RWPE1 (cell line): ENCODE results near the gene ACVRL1.

Experiments used
- CTCF ChIA-PET: fragments of 350-600 bp; sonication (Branson Sonifier 250); formaldehyde crosslinking; extraction: SDS; loops from one replicate; lab custom pipeline; 2021; lab: Yijun Ruan, JAX
- POLR2A ChIA-PET: fragments of 400-600 bp; formaldehyde crosslinking; extraction: SDS; loops from one replicate; lab custom pipeline; 2020; ENCODE audit warnings: antibody characterized with exemption; ENCODE audit not compliant: low non-redundant PET; lab: Yijun Ruan, JAX
- DNase-seq: peaks from one replicate; pipeline ENCODE4 v3.0.0; 2012; ENCODE audit warnings: low spot score
- H3K27ac ChIP-seq: fragments of 450-650 bp; 2 replicates; pipeline ENCODE4 v1.5.1; 2017
- TF ChIP-seq, protein P1 (sequence below): fragments of 450-650 bp; conservative IDR thresholded peaks from 2 replicates; pipeline ENCODE4 v1.5.1; 2017; ENCODE audit warnings: low read depth, mild to moderate bottlenecking

ACVRL1 gene

DNA sequence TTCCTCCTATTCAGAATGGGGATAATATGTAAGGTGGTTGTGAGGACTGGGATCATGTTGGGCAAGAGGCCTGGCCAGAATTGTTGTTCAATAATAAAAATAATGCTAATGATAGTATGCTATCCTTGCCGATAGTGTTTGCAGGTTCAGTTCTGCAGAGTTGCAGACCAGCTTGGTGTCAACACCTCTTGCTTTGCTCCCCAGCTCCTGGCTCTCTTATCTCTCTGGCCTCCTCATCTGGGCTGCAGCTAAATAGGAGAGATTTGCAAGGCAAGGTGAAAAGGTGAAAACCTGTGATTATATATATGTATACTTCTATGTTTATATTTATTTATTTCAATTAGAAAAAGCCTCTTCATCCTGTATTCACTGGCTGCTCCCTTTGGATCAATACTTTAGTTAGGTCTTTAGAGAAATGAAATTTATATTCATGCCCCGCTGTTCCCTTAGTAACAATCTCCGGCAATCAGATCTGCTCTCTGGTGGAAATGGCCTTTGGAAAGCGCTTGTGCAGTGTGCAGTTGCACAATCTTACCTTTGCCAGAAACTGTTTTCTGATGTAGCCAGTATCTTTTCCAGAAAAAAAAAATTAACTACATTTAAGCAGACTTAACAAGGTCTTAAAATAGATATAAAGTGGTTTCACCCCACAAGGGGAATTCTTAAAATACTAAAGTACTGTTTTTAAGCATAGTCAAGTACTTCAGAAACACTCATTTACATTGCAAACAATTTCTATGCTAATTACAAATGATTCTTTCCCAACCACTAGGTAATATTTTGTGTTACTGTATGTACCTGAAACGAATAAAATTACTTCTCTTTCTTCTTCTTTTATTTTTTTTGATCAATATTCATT, 25.1 kb downstream of the ACVRL1 start:
- no peak for DNase-seq
- ChIA-PET CTCF (no interaction called here), POLR2A (no interaction called here)
- TF ChIP-seq, protein P1, sequence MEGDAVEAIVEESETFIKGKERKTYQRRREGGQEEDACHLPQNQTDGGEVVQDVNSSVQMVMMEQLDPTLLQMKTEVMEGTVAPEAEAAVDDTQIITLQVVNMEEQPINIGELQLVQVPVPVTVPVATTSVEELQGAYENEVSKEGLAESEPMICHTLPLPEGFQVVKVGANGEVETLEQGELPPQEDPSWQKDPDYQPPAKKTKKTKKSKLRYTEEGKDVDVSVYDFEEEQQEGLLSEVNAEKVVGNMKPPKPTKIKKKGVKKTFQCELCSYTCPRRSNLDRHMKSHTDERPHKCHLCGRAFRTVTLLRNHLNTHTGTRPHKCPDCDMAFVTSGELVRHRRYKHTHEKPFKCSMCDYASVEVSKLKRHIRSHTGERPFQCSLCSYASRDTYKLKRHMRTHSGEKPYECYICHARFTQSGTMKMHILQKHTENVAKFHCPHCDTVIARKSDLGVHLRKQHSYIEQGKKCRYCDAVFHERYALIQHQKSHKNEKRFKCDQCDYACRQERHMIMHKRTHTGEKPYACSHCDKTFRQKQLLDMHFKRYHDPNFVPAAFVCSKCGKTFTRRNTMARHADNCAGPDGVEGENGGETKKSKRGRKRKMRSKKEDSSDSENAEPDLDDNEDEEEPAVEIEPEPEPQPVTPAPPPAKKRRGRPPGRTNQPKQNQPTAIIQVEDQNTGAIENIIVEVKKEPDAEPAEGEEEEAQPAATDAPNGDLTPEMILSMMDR, result no peak
- H3K27ac ChIP-seq, result no peak overlapping the region

DNA sequence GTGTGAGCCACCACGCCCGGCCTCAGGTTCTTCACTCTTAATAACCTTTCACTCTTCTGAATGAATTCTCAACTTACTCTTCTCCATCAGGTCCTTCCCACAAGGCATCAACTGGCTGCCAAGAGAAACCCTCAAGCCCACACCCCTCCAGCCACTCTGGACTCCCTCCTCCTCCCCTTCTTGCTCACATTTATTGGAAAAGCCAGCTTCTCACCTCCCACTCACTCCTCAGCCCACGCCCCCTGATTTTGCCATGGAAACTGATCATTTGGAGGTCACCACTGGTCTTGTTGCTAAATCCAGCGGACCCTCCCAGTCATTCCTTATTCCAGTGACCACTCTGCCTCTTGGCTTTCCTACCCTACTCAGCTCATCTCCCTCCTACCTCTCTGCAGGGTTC, 26.8 kb downstream of the ACVRL1 start:
- no peak overlapping the region for H3K27ac ChIP-seq
- ChIA-PET POLR2A (no interaction called here), CTCF (no interaction called here)
- DNase-seq, result no peak
- TF ChIP-seq, protein P1, result no peak

- ChIA-PET POLR2A (no interaction called here), CTCF (interaction anchor here (0.6 kb wide), 1 partner anchor 179 kb away, joined by 3 read pairs; no protein-coding TSS in a partner anchor)
- no peak for DNase-seq
- H3K27ac ChIP-seq, result no peak overlapping the region
- TF ChIP-seq, protein P1, result no peak
Measured at GRCh38 chr12:51937926-51938325, 30.6 kb downstream of the ACVRL1 start.

GRCh38 chr12:51938726-51939125, 31.4 kb downstream of the ACVRL1 start:
- no peak for DNase-seq
- ChIA-PET CTCF (no interaction called here), POLR2A (no interaction called here)
- no peak overlapping the region for H3K27ac ChIP-seq
- TF ChIP-seq, protein P1, result no peak

- H3K27ac ChIP-seq, result no peak overlapping the region
- TF ChIP-seq, protein P1, result no peak
- DNase-seq, result no peak
- POLR2A ChIA-PET, result no interaction called here
- CTCF ChIA-PET, result interaction anchor here (1.9 kb wide), 1 partner anchor 14 kb away, joined by 4 read pairs; no protein-coding TSS in a partner anchor
Measured at GRCh38 chr12:51941011-51941581, 33.8 kb downstream of the ACVRL1 start.

GRCh38 chr12:51941604-51942003, 34.3 kb downstream of the ACVRL1 start:
- POLR2A ChIA-PET, result no interaction called here
- H3K27ac ChIP-seq, result no peak overlapping the region
- DNase-seq, result peak; percentile 31
- TF ChIP-seq, protein P1, result no peak
- CTCF ChIA-PET, result interaction anchor here (0.6 kb wide), 1 partner anchor 29 kb away, joined by 3 read pairs; no protein-coding TSS in a partner anchor
